Naive thymus-derived CD4-positive, alpha-beta T cell (primary cell): ENCODE measurements around the gene KIF26B. TPM values are rescaled to one million over a fixed set of nuclear protein-coding genes. Genes with fewer than 3 reads are reported as not detected.

ENCODE experiments used
- ATAC-seq: fragments of 150-1000 bp; cut with Tn5 transposase; 2 replicates; pipeline ENCODE4 v1.10.0; 2021; ENCODE audit warnings: mild to moderate bottlenecking, moderate library complexity
- CTCF ChIA-PET: fragments of 350-600 bp; sonication (Branson Sonifier 250); formaldehyde crosslinking; loops from one replicate; lab custom pipeline; 2021; ENCODE audit warnings: antibody characterized with exemption; lab: Charles Lee
- POLR2A ChIA-PET: fragments of 350-600 bp; sonication (Branson Sonifier 250); formaldehyde crosslinking; loops from one replicate; lab custom pipeline; 2021; ENCODE audit warnings: antibody characterized with exemption, inconsistent platforms; lab: Charles Lee
- DNase-seq, 9 donors: peaks; one replicate each; pipeline versions ENCODE4 v3.0.0 to v3.0.0-alpha.2; 2020 to 2022; ENCODE audit warnings: mixed read lengths in 1 of 9
- H3K27ac ChIP-seq: one replicate; pipeline ENCODE4 v1.7.0; 2013; ENCODE audit warnings: mild to moderate bottlenecking, low read depth, low read length, moderate library complexity
- H3K27me3 ChIP-seq, 2 donors: one replicate each; pipeline ENCODE4 v1.7.0; 2013; ENCODE audit warnings: low read length in 2 of 2, mild to moderate bottlenecking in 2 of 2, moderate library complexity in 2 of 2; ENCODE audit not compliant: control insufficient read depth in 2 of 2, insufficient read depth in 2 of 2
- H3K36me3 ChIP-seq, 3 experiments: 1 replicate in 2 of 3; 2 replicates in 1 of 3; pipeline ENCODE4 v1.7.0; 2013; ENCODE audit warnings: low read length in 3 of 3, mild to moderate bottlenecking in 3 of 3, moderate library complexity in 1 of 3; ENCODE audit not compliant: insufficient read depth in 3 of 3, control insufficient read depth in 2 of 3
- H3K4me1 ChIP-seq, 2 donors: one replicate each; pipeline ENCODE4 v1.7.0; 2013; ENCODE audit warnings: low read length in 2 of 2, mild to moderate bottlenecking in 2 of 2, moderate library complexity in 1 of 2; ENCODE audit not compliant: control insufficient read depth in 2 of 2, insufficient read depth in 2 of 2
- H3K4me3 ChIP-seq: 2 replicates; pipeline ENCODE4 v1.7.0; 2013; ENCODE audit warnings: mild to moderate bottlenecking, low read length
- H3K9me3 ChIP-seq, 3 experiments: 1 replicate in 2 of 3; 2 replicates in 1 of 3; pipeline ENCODE4 v1.7.0; 2013; ENCODE audit warnings: low read length in 3 of 3; ENCODE audit not compliant: control insufficient read depth in 2 of 3
- H3K27ac Mint-ChIP-seq, 9 donors: one replicate each; pipeline ENCODE4 v1.8.0; 2020 to 2022; ENCODE audit warnings: mixed read lengths in 9 of 9, mild to moderate bottlenecking in 8 of 9, moderate library complexity in 5 of 9, inconsistent platforms in 2 of 9
- H3K27me3 Mint-ChIP-seq, 5 donors: one replicate each; pipeline ENCODE4 v1.8.0; 2021 to 2022; ENCODE audit warnings: mixed read lengths in 5 of 5, mild to moderate bottlenecking in 1 of 5
- H3K36me3 Mint-ChIP-seq, 5 donors: one replicate each; pipeline ENCODE4 v1.8.0; 2020 to 2022; ENCODE audit warnings: mixed read lengths in 5 of 5, mild to moderate bottlenecking in 3 of 5, inconsistent platforms in 1 of 5
- H3K4me1 Mint-ChIP-seq, 7 donors: one replicate each; pipeline ENCODE4 v1.8.0; 2020 to 2022; ENCODE audit warnings: mixed read lengths in 7 of 7, mild to moderate bottlenecking in 3 of 7, inconsistent platforms in 1 of 7
- H3K4me3 Mint-ChIP-seq, 10 donors: one replicate each; pipeline ENCODE4 v1.8.0; 2020 to 2022; ENCODE audit warnings: mild to moderate bottlenecking in 10 of 10, mixed read lengths in 10 of 10, moderate library complexity in 6 of 10, inconsistent platforms in 2 of 10
- H3K9me3 Mint-ChIP-seq, 11 donors: one replicate each; pipeline ENCODE4 v1.8.0; 2020 to 2022; ENCODE audit warnings: mixed read lengths in 11 of 11, mild to moderate bottlenecking in 4 of 11, inconsistent platforms in 1 of 11, moderate library complexity in 1 of 11
- intact Hi-C, 2 donors: fragments of 100-400 bp; cut with micrococcal nuclease; formaldehyde crosslinking; loops; one replicate each; pipeline ENCODE4 v1.15.1; 2023
- polyA plus RNA-seq, 2 donors: library from polyadenylated mRNA; unstranded; fragments of 300-500 nt; fragmentation: Illumina TruSeq; gene quantifications; one replicate each; pipeline ENCODE4 v1.2.3, GENCODE V29; 2021
- total RNA-seq, 6 experiments: library from RNA in 5 of 6; stranded (reverse) in 5 of 6; gene quantifications; 1 replicate in 5 of 6; 2 replicates in 1 of 6; pipeline ENCODE4 v1.2.3 and lab custom pipeline; 2021 to 2026

KIF26B gene
- total and polyA plus RNA-seq, 7 experiments from 2014 or later, result 0.06 to 0.24 (median 0.21) TPM; not detected in 4

DNA sequence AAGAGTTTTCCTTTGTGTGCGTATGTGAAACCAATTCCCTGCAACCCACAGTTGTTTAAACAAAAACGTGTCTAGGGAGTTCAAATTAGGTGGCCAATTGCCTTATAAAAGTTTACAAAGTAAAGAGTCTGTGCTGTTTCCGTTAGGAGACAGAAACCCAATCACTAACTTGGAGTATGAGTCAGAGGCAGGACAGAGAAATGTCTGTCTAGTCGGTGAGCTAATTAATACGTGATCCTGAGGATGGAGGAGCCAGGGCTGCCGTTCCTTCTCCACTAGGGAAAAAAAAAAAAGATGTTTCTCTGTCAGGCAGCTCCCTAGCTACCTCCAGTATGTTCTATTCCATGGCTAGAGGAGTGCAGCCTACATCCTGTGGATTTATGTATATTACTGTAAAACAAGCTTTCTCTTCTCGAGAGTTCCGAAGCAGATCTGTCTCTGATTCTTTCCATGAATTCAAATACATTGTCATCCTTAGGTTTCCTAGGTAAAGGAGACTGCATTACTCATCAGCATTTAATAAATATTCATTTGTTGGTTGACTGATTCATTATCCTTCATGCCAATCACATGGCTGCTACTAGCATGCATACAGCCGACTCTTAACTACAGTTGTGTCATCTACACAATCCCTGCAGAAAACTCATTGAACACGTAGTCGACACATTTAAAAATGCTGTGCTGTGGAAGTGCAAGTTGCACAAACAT lies 430.6 kb downstream of the KIF26B start:
- Mint-ChIP-seq H3K36me3 (no peaks in the 10 kb centered on the region), H3K9me3 (peaks cover 0 to 4% (median 0%) of the 10 kb centered on the region in 11 donors), H3K4me1 (no peaks in the 10 kb centered on the region), H3K27ac (no peak overlapping the region), H3K27me3 (no peaks in the 10 kb centered on the region), H3K4me3 (no peak overlapping the region)
- intact Hi-C loops, result no loop called here
- Histone ChIP-seq H3K4me1 (no peaks in the 10 kb centered on the region), H3K4me3 (no peak overlapping the region), H3K9me3 (no peaks in the 10 kb centered on the region), H3K27ac (no peak overlapping the region), H3K27me3 (no peaks in the 10 kb centered on the region), H3K36me3 (no peaks in the 10 kb centered on the region)
- POLR2A ChIA-PET, result no interaction called here
- DNase-seq (no peak), ATAC-seq (no peak)
- CTCF ChIA-PET, result no interaction called here

DNA sequence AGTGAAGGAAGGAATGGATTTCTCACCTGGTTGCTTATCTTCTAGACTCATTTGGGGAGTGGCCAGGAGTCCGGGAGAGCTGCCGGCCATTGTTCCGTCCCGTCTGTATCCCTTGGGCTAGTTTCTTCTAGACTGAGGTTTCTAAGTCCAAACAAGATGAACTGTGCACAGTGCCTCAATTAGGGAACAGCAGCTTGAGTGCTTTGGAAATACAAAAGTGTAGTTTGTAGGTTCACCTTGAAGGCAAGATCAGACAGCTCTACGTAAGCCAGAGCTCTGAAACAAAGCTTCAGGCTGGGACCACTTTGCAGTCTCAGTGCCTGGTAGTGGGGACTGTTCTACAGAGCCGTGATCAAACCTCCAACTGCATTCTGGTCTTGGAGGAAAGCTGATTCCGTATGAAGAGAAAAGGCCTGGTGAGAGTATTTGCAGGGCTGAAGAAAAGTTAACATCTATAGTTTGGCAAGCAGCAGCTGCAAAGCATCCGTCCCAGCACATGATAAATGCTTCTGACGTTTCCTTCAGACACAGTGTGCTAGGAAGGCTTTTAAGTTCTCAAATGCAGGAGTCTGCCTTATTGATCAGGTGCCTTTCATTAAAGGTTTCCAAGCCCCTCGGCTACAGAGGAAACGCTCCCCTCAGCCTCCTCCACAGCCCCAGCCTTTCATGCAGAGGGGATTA lies 432.8 kb downstream of the KIF26B start:
- Mint-ChIP-seq H3K9me3 (peaks cover 0 to 4% (median 0%) of the 10 kb centered on the region in 11 donors), H3K27ac (no peak overlapping the region), H3K4me1 (no peaks in the 10 kb centered on the region), H3K27me3 (no peaks in the 10 kb centered on the region), H3K36me3 (no peaks in the 10 kb centered on the region), H3K4me3 (no peak overlapping the region)
- intact Hi-C loops, result no loop called here
- no peaks in the 10 kb centered on the region for H3K36me3 ChIP-seq
- no peaks in the 10 kb centered on the region for H3K4me1 ChIP-seq
- ChIA-PET CTCF (no interaction called here), POLR2A (no interaction called here)
- DNase-seq, result no peak
- H3K27ac ChIP-seq, result no peak overlapping the region
- no peaks in the 10 kb centered on the region for H3K9me3 ChIP-seq
- no peaks in the 10 kb centered on the region for H3K27me3 ChIP-seq
- H3K4me3 ChIP-seq, result no peak overlapping the region
- ATAC-seq, result no peak

DNA sequence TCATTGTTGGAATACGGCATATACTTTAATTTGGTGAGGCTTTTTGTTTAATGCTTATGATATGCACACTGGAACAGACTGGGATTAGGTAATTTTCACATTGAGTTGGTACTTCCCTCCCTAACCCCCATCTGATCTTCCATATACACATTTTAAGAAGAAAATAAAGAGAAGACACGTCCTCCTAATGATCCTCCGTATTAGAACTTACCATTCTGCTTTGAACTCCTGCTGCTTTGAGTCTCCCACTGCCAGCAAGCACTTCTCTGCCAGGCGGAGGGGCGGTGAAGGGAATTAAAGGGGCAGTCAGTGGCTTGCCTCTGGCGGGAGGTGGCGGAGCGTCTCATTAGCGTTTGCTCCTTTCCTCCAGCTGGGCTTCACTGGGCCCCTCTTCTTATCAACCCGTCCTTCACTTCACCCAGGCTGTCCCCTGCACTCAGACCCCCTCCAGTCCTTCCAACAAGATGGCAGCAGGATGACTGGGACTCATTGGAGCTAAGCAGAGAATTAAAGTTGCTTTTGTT lies 433.4 kb downstream of the KIF26B start:
- no peaks in the 10 kb centered on the region for H3K4me1 ChIP-seq
- POLR2A ChIA-PET, result no interaction called here
- H3K9me3 ChIP-seq, result no peaks in the 10 kb centered on the region
- H3K36me3 ChIP-seq, result no peaks in the 10 kb centered on the region
- H3K4me3 ChIP-seq, result no peak overlapping the region
- no peaks in the 10 kb centered on the region for H3K27me3 ChIP-seq
- peaks cover 0 to 5% (median 0%) of the 10 kb centered on the region in 11 donors for H3K9me3 Mint-ChIP-seq
- no peaks in the 10 kb centered on the region for H3K36me3 Mint-ChIP-seq
- CTCF ChIA-PET, result no interaction called here
- DNase-seq (no peak), ATAC-seq (no peak)
- no peak overlapping the region for H3K27ac ChIP-seq
- no peak overlapping the region for H3K4me3 Mint-ChIP-seq
- H3K27ac Mint-ChIP-seq, result no peak overlapping the region
- no peaks in the 10 kb centered on the region for H3K27me3 Mint-ChIP-seq
- intact Hi-C loops, result no loop called here
- no peaks in the 10 kb centered on the region for H3K4me1 Mint-ChIP-seq

DNA sequence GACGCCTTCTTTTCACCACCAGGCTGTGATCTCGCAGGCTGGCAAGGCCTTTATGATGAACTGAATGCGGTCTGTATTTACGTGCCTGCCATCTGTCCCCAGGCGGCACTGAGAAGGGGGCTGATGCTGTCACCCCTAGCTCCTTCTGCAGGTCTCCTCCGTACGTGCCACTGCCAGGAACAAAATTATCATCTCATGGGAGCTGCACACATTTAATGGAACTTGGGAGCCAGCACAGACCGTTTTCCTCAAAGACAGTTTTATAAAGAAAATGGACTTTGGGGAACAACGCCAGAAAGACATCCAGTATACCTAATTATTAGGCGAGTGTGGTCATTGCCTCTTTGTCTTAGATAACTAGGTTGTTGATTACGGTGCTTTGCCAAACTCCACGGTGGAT lies 434.5 kb downstream of the KIF26B start:
- H3K4me1 Mint-ChIP-seq, result no peaks in the 10 kb centered on the region
- no peaks in the 10 kb centered on the region for H3K36me3 Mint-ChIP-seq
- H3K4me1 ChIP-seq, result no peaks in the 10 kb centered on the region
- H3K27ac Mint-ChIP-seq, result no peak overlapping the region
- no peak for ATAC-seq
- H3K9me3 Mint-ChIP-seq, result peaks cover 0 to 10% (median 0%) of the 10 kb centered on the region in 11 donors
- no peaks in the 10 kb centered on the region for H3K9me3 ChIP-seq
- H3K27me3 Mint-ChIP-seq, result no peaks in the 10 kb centered on the region
- intact Hi-C loops, result no loop called here
- H3K36me3 ChIP-seq, result no peaks in the 10 kb centered on the region
- no peak overlapping the region for H3K4me3 ChIP-seq
- H3K4me3 Mint-ChIP-seq, result no peak overlapping the region
- no peak for DNase-seq
- CTCF ChIA-PET, result no interaction called here
- H3K27ac ChIP-seq, result no peak overlapping the region
- POLR2A ChIA-PET, result no interaction called here
- H3K27me3 ChIP-seq, result no peaks in the 10 kb centered on the region

DNA sequence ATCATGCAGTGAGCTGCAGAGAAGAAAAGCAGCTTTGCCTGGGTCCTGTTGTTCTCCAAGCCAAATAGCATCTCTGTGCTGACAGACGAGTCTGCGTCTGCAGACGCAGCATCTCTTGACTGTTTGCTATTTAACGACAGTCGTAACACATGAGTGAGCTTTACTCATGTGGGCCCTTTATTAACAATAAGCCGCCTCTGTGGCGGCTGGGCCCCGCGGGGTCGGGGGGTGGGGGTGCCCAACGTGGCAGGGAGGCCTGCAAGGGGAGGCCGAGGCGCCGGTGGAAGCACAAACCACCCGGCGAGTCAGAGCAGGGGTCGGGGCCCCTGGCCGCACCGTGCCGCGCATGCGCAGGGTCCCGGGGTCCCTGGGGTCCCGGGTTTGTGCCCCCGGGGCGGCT lies 435.1 kb downstream of the KIF26B start:
- H3K27me3 Mint-ChIP-seq, result no peaks in the 10 kb centered on the region
- Histone ChIP-seq H3K4me1 (no peaks in the 10 kb centered on the region), H3K27ac (no peak overlapping the region), H3K27me3 (no peaks in the 10 kb centered on the region), H3K36me3 (no peaks in the 10 kb centered on the region), H3K4me3 (no peak overlapping the region), H3K9me3 (no peaks in the 10 kb centered on the region)
- ATAC-seq, result no peak
- no peak overlapping the region for H3K4me3 Mint-ChIP-seq
- DNase-seq, result no peak
- peaks cover 0 to 10% (median 0%) of the 10 kb centered on the region in 11 donors for H3K9me3 Mint-ChIP-seq
- ChIA-PET POLR2A (no interaction called here), CTCF (no interaction called here)
- no peak overlapping the region for H3K27ac Mint-ChIP-seq
- H3K36me3 Mint-ChIP-seq, result no peaks in the 10 kb centered on the region
- H3K4me1 Mint-ChIP-seq, result no peaks in the 10 kb centered on the region
- intact Hi-C loops, result no loop called here

DNA sequence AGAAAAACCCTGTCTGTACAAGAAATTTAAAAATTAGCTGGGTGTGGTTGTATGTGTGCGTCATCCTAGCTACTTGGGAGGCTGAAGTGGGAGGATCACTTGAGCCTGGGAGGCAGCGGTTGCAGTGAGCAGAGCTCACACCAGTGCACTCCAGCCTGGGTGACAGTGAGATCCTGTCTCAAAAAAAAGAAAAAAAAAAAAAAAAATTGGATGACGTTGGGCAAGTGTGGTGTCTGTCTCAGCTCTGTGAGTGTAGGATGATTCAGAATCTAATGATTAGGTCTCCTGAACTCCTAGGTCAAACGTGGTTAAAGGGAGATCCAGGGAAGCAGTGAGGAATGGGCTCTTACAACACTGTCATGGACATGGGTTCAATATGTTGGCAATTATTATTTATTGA lies 435.9 kb downstream of the KIF26B start:
- H3K9me3 Mint-ChIP-seq, result peaks cover 0 to 10% (median 2%) of the 10 kb centered on the region in 11 donors
- Histone ChIP-seq H3K4me3 (no peak overlapping the region), H3K9me3 (no peaks in the 10 kb centered on the region), H3K4me1 (no peaks in the 10 kb centered on the region), H3K36me3 (no peaks in the 10 kb centered on the region), H3K27me3 (no peaks in the 10 kb centered on the region), H3K27ac (no peak overlapping the region)
- ChIA-PET POLR2A (no interaction called here), CTCF (no interaction called here)
- no peaks in the 10 kb centered on the region for H3K4me1 Mint-ChIP-seq
- H3K27ac Mint-ChIP-seq, result no peak overlapping the region
- intact Hi-C loops, result no loop called here
- ATAC-seq (no peak), DNase-seq (no peak)
- no peak overlapping the region for H3K4me3 Mint-ChIP-seq
- H3K27me3 Mint-ChIP-seq, result no peaks in the 10 kb centered on the region
- H3K36me3 Mint-ChIP-seq, result no peaks in the 10 kb centered on the region
